ENCODE results near the gene EML5. TPM values are rescaled to one million over a fixed set of nuclear protein-coding genes. Genes with fewer than 3 reads are reported as not detected.

Gene EML5
- total and polyA plus RNA-seq, 12 donors, result 0.04 to 0.44 (median 0.19) TPM

DNA sequence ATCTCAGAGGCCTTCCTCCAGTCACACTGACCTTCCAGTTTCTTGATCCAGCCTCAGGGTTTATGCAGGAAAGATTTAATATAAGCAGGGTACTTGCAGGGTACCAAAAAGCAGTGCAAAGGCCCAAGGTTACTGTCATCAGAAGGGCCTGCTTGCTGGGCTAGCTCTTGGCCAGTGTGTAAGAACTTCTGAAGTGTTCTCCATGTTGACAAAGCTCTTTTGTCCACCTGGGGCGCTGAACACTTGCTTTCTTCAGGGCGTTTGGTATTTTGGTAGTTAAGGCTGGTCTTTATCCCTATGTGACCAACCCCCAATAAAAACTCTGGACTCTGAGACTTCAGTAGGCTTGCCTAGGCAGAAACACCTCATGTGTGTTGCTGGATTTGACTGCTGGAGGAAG, 160.2 kb downstream of the EML5 start:
- no peak for TF ChIP-seq CTCF (IDR thresholded peaks at IDR 0.05)
- Histone ChIP-seq H3K9me3 (no peaks in the 10 kb centered on the region), H3K4me3 (no peak overlapping the region), H3K4me1 (no peaks in the 10 kb centered on the region), H3K27ac (no peak overlapping the region), H3K36me3 (no peaks in the 10 kb centered on the region), H3K27me3 (no peaks in the 10 kb centered on the region)
- intact Hi-C loops (cut with DNase I), result no loop called here
- ATAC-seq, result no peak
- no peak for DNase-seq
- WGBS, 2 donors, result 75 to 89% methylated on average over 2 of the region's 2 CpGs

DNA sequence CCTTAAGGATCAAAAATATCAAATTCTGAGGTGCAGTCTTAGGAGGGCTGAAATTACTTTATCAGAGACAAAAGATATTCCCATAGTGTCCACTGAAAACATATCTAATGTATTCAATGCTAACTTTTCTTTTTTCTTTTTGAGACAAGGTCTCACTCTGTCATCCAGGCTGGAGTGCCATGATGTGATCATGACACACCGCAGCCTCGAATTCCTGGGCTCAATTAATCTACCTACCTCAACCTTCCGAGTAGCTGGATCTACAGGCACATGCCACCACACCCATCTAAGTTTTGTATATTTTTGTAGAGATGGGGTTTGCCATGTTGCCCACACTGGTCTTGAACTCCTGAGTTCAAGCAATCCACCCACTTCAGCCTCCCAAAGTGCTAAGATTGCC, 161.7 kb downstream of the EML5 start:
- H3K27ac ChIP-seq, result no peak overlapping the region
- no peak for TF ChIP-seq CTCF (IDR thresholded peaks at IDR 0.05)
- no peaks in the 10 kb centered on the region for H3K36me3 ChIP-seq
- H3K4me1 ChIP-seq, result no peaks in the 10 kb centered on the region
- no peak for ATAC-seq
- no peak overlapping the region for H3K4me3 ChIP-seq
- no peaks in the 10 kb centered on the region for H3K27me3 ChIP-seq
- no peaks in the 10 kb centered on the region for H3K9me3 ChIP-seq
- intact Hi-C loops (cut with DNase I), result no loop called here
- DNase-seq, result no peak
- 54 to 60% methylated on average over 3 of the region's 3 CpGs for WGBS, 2 donors

DNA sequence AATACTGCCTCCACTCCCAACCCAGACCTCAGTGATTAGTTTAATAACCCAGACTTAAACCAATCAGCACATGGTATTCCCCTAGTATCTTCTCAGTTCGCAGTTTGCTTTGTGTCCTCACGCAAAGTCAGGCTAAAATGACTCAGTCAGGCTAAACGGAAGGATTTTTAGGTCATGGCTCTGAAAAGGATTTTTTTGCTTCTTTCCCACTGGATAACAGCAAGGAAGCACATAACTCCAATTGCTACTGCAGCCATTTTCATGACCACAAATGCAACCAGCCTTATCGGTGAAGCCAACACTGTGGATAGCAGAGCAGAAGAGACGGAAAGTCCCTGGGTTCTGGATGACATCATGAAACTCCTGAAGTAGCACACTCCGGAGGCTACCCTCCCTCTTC, 162.2 kb downstream of the EML5 start:
- no peaks in the 10 kb centered on the region for H3K36me3 ChIP-seq
- 42 to 49% methylated on average over 6 of the region's 6 CpGs for WGBS, 2 donors
- no peaks in the 10 kb centered on the region for H3K27me3 ChIP-seq
- no peak for ATAC-seq
- intact Hi-C loops (cut with DNase I), result no loop called here
- H3K27ac ChIP-seq, result no peak overlapping the region
- H3K4me1 ChIP-seq, result no peaks in the 10 kb centered on the region
- no peak overlapping the region for H3K4me3 ChIP-seq
- no peaks in the 10 kb centered on the region for H3K9me3 ChIP-seq
- TF ChIP-seq CTCF (IDR thresholded peaks at IDR 0.05), result no peak
- DNase-seq, result no peak

DNA sequence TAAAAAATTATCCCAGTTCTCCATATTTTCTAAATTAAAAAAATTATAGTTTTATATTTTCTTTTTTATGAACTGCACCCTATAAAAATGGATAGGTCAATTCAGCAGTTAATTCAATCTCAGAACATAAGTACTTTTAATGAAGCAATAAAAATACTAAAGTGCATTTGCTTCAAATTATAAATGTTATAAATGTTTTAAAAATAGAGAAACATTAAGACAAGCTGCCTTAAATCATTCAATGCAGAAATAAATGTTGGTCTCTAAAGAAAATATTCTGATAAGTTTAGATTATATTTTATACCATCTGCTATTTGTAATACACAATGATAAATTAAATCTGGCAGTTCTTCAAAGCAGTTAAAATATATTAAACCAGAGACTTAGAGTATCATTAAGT, 164.3 kb downstream of the EML5 start:
- DNase-seq (no peak), ATAC-seq (no peak)
- H3K4me1 ChIP-seq, result no peaks in the 10 kb centered on the region
- no peak overlapping the region for H3K4me3 ChIP-seq
- intact Hi-C loops (cut with DNase I), result no loop called here
- no peaks in the 10 kb centered on the region for H3K9me3 ChIP-seq
- TF ChIP-seq CTCF (IDR thresholded peaks at IDR 0.05), result no peak
- H3K36me3 ChIP-seq, result no peaks in the 10 kb centered on the region
- H3K27me3 ChIP-seq, result no peaks in the 10 kb centered on the region
- H3K27ac ChIP-seq, result no peak overlapping the region

DNA sequence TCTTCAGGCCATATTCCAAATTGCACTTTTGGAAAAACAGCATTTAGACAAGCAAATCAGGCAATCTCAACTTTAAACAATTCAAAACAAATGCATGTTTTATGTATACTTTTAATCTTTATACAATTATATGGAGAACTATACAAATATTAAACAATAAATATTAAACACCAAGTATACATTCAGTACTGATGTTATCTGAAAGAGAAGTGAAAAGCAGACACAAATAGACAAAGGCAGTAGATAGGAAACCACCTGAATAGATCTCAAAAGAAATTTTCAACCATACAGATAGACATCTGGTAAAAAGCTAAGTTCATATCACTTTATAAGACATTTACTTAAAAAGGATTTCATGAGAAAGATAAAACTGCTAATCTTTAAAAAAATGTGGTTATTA, 164.7 kb downstream of the EML5 start:
- no peaks in the 10 kb centered on the region for H3K4me1 ChIP-seq
- ATAC-seq, result no peak
- no peak for TF ChIP-seq CTCF (IDR thresholded peaks at IDR 0.05)
- no peak overlapping the region for H3K4me3 ChIP-seq
- no peaks in the 10 kb centered on the region for H3K9me3 ChIP-seq
- H3K27me3 ChIP-seq, result no peaks in the 10 kb centered on the region
- DNase-seq, result no peak
- intact Hi-C loops (cut with DNase I), result no loop called here
- no peak overlapping the region for H3K27ac ChIP-seq
- no peaks in the 10 kb centered on the region for H3K36me3 ChIP-seq
